ENCODE results near the gene CERS4.
"Not testable (repeated sequence)": the region's sequence is repeated elsewhere in the genome, so short reads cannot be mapped to it uniquely, and the experiment has no call there.

The CERS4 gene

GRCh38 chr19:8264248-8264647 lies 55.1 kb downstream of the CERS4 start:
- not testable (repeated sequence) for DNase-seq (ENCODE audit: low read depth in 2 of 2)

GRCh38 chr19:8265872-8266271 lies 56.7 kb downstream of the CERS4 start:
- DNase-seq (ENCODE audit: low read depth in 2 of 2): no peak

- DNase-seq (ENCODE audit: low read depth in 2 of 2): no peak
Observed at GRCh38 chr19:8269724-8270123, 60.6 kb downstream of the CERS4 start.

- DNase-seq (ENCODE audit: low read depth in 2 of 2): not testable (repeated sequence)
Observed at GRCh38 chr19:8276508-8276907, 67.3 kb downstream of the CERS4 start.

- not testable (repeated sequence) for DNase-seq (ENCODE audit: low read depth in 2 of 2)
Observed at GRCh38 chr19:8291337-8291736, 82.2 kb downstream of the CERS4 start.

GRCh38 chr19:8302357-8302691 lies 93.2 kb downstream of the CERS4 start:
- no peak for DNase-seq (ENCODE audit: low read depth in 2 of 2)

GRCh38 chr19:8302734-8303133 lies 93.6 kb downstream of the CERS4 start:
- DNase-seq (ENCODE audit: low read depth in 2 of 2): no peak

GRCh38 chr19:8304841-8305621 lies 95.9 kb downstream of the CERS4 start:
- DNase-seq (ENCODE audit: low read depth in 2 of 2): no peak

GRCh38 chr19:8305798-8306197 lies 96.6 kb downstream of the CERS4 start:
- DNase-seq (ENCODE audit: low read depth in 2 of 2): no peak

- no peak for DNase-seq (ENCODE audit: low read depth in 2 of 2)
Observed at GRCh38 chr19:8306235-8307054, 97.3 kb downstream of the CERS4 start.

- DNase-seq (ENCODE audit: low read depth in 2 of 2): no peak
Observed at GRCh38 chr19:8307400-8307964, 98.3 kb downstream of the CERS4 start.

GRCh38 chr19:8307965-8308866 lies 99.0 kb downstream of the CERS4 start, which contains the start of gene CD320:
Gene CD320, minus strand, starts transcription at chr19:8308358. Its CDS starts 68 bp downstream, at chr19:8308290.
- DNase-seq (ENCODE audit: low read depth in 2 of 2): peak; percentile 74 to 85

GRCh38 chr19:8308891-8309291 lies 99.7 kb downstream of the CERS4 start:
- no peak for DNase-seq (ENCODE audit: low read depth in 2 of 2)

GRCh38 chr19:8310342-8311055 lies 101.3 kb downstream of the CERS4 start:
- DNase-seq (ENCODE audit: low read depth in 2 of 2): no peak

- no peak for DNase-seq (ENCODE audit: low read depth in 2 of 2)
Observed at GRCh38 chr19:8311461-8312260, 102.5 kb downstream of the CERS4 start.

All from stimulated activated CD4-positive, alpha-beta T cell treated with anti-CD3 and anti-CD28 coated beads, Interleukin-1b, Interleukin-23, amount 100 ng/mL, for 4 hours (primary cell).